Activated T-helper 9 cell treated with anti-CD3 and anti-CD28 coated beads, Interleukin-2, amount 50 U/mL, for 16 hours (primary cell): ENCODE data around the gene OR5AS1.
"Not testable (repeated sequence)": the region's sequence is repeated elsewhere in the genome, so short reads cannot be mapped to it uniquely, and the experiment has no call there.

Source experiments
- DNase-seq: peaks from one replicate; pipeline ENCODE4 v3.0.0-alpha.2; 2020; ENCODE audit warnings: low read depth

OR5AS1 gene

GRCh38 chr11:56027354-56027753 is at the start of gene OR5AS1:
TSS of gene OR5AS1 (plus strand) at chr11:56027654. CDS start at chr11:56030419, 2,765 bp downstream.
- DNase-seq = no peak

GRCh38 chr11:55994525-55994924 is 32.9 kb upstream of the OR5AS1 start, which contains the start of gene OR5F1:
TSS of gene OR5F1 (minus strand) at chr11:55994625. CDS start at chr11:55994625, 0 bp downstream.
- DNase-seq = no peak

GRCh38 chr11:56010716-56011115 is 16.7 kb upstream of the OR5AS1 start:
- no peak for DNase-seq

- no peak for DNase-seq
Observed at GRCh38 chr11:56013805-56014204, 13.6 kb upstream of the OR5AS1 start.

GRCh38 chr11:56045538-56045937 is 18.1 kb downstream of the OR5AS1 start:
- DNase-seq = no peak

- DNase-seq = no peak
Observed at GRCh38 chr11:56048480-56048879, 21.0 kb downstream of the OR5AS1 start.

- no peak for DNase-seq
Observed at GRCh38 chr11:56049487-56049886, 22.0 kb downstream of the OR5AS1 start.

- DNase-seq = not testable (repeated sequence)
Observed at GRCh38 chr11:56056366-56056765, 28.9 kb downstream of the OR5AS1 start.

- DNase-seq = not testable (repeated sequence)
Observed at GRCh38 chr11:56057661-56058237, 30.3 kb downstream of the OR5AS1 start.

- not testable (repeated sequence) for DNase-seq
Observed at GRCh38 chr11:56058260-56058780, 30.9 kb downstream of the OR5AS1 start.

GRCh38 chr11:56066980-56067379 is 39.5 kb downstream of the OR5AS1 start:
- no peak for DNase-seq
